Activated naive CD8-positive, alpha-beta T cell treated with anti-CD3 and anti-CD28 coated beads, Interleukin-2, amount 10 ng/mL, durations not matched to agents 7 days and 5 days (primary cell): ENCODE results near the gene CELF2. TPM values are rescaled to one million over a fixed set of nuclear protein-coding genes. Genes with fewer than 3 reads are reported as not detected.

ENCODE experiments used
- ATAC-seq: fragments of 150-1000 bp; cut with Tn5 transposase; one replicate; pipeline ENCODE4 v1.10.0; 2021; ENCODE audit warnings: low read depth, moderate library complexity
- POLR2A ChIA-PET: fragments of 350-600 bp; sonication (Branson Sonifier 250); formaldehyde crosslinking; loops from one replicate; lab custom pipeline; 2021; ENCODE audit warnings: antibody characterized with exemption; lab: Charles Lee
- DNase-seq: peaks from one replicate; pipeline ENCODE4 v3.0.0; 2021
- H3K27ac Mint-ChIP-seq: one replicate; pipeline ENCODE4 v1.8.0; 2022; ENCODE audit warnings: mild to moderate bottlenecking, mixed read lengths
- H3K27me3 Mint-ChIP-seq: one replicate; pipeline ENCODE4 v1.8.0; 2022; ENCODE audit warnings: mild to moderate bottlenecking, moderate library complexity, mixed read lengths
- H3K36me3 Mint-ChIP-seq: one replicate; pipeline ENCODE4 v1.8.0; 2021; ENCODE audit warnings: mild to moderate bottlenecking, mixed read lengths
- H3K4me1 Mint-ChIP-seq: one replicate; pipeline ENCODE4 v1.8.0; 2021; ENCODE audit warnings: mixed read lengths
- H3K4me3 Mint-ChIP-seq: one replicate; pipeline ENCODE4 v1.8.0; 2022; ENCODE audit warnings: mild to moderate bottlenecking, moderate library complexity, mixed read lengths
- H3K9me3 Mint-ChIP-seq: one replicate; pipeline ENCODE4 v1.8.0; 2021; ENCODE audit warnings: mixed read lengths
- total RNA-seq, 2 experiments: library from RNA; stranded (reverse); gene quantifications; one replicate each; pipeline ENCODE4 v1.2.3, GENCODE V29; 2021

Gene CELF2
- total RNA-seq, 2 experiments from 2014 or later, result 168 TPM

DNA sequence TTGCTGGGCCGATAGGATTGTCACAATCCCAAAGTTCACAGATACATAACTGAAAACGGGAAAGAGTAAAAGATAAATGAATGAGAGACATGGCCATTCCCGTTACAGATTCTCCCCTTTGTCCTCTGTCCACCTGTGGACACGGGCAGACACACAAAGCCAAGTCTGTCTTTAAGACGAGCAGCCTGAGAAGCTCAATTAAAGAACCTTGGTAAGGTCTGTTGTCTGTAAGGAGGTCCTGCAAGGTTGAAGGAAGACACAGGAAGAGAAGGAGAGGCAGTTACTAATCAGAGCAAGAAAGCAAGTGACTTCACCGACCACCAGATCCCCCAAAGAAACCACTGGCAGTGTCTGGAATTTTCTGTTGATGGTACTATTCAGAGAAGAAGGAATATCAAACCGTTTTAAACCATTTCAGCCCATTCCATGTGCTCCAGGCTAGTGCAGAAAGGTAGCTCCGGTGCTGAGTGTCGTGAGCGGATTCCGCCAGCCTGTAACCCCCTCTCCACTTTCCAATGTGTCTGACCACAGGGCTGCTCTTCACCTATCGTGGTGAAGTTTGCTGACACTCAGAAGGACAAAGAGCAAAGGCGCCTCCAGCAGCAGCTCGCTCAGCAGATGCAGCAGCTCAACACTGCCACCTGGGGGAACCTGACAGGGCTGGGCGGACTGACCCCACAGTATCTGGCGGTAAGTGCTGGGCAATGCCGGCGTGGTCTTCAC lies 252.6 kb downstream of the CELF2 start:
- Mint-ChIP-seq H3K27me3 (no peaks in the 10 kb centered on the region), H3K9me3 (no peaks in the 10 kb centered on the region), H3K36me3 (peaks cover 45% of the 10 kb centered on the region), H3K4me1 (peaks cover 28% of the 10 kb centered on the region), H3K4me3 (no peak overlapping the region), H3K27ac (peak overlapping the region; percentile 75)
- POLR2A ChIA-PET, result interaction anchor here (1.8 to 2.1 kb wide), 2 partner anchors 92 to 105 kb away, joined by 9 to 12 read pairs; no protein-coding TSS in a partner anchor
- peak; percentile 61 for DNase-seq
- ATAC-seq, result peak; percentile 66

- peaks cover 23% of the 10 kb centered on the region for H3K4me1 Mint-ChIP-seq
- DNase-seq (no peak), ATAC-seq (no peak)
- no peak overlapping the region for H3K4me3 Mint-ChIP-seq
- no peaks in the 10 kb centered on the region for H3K27me3 Mint-ChIP-seq
- POLR2A ChIA-PET, result interaction anchor here (1.8 to 2.1 kb wide), 2 partner anchors 92 to 106 kb away, joined by 9 to 12 read pairs; no protein-coding TSS in a partner anchor
- H3K27ac Mint-ChIP-seq, result no peak overlapping the region
- H3K9me3 Mint-ChIP-seq, result no peaks in the 10 kb centered on the region
- H3K36me3 Mint-ChIP-seq, result peaks cover 44% of the 10 kb centered on the region
These were observed 253.1 kb downstream of the CELF2 start for GRCh38 chr10:11270858-11271179.

GRCh38 chr10:11272915-11273389 lies 255.3 kb downstream of the CELF2 start:
- ATAC-seq (no peak), DNase-seq (no peak)
- Mint-ChIP-seq H3K27ac (no peak overlapping the region), H3K4me1 (peaks cover 21% of the 10 kb centered on the region), H3K9me3 (no peaks in the 10 kb centered on the region), H3K27me3 (no peaks in the 10 kb centered on the region), H3K4me3 (no peak overlapping the region), H3K36me3 (peaks cover 60% of the 10 kb centered on the region)
- POLR2A ChIA-PET, result no interaction called here

DNA sequence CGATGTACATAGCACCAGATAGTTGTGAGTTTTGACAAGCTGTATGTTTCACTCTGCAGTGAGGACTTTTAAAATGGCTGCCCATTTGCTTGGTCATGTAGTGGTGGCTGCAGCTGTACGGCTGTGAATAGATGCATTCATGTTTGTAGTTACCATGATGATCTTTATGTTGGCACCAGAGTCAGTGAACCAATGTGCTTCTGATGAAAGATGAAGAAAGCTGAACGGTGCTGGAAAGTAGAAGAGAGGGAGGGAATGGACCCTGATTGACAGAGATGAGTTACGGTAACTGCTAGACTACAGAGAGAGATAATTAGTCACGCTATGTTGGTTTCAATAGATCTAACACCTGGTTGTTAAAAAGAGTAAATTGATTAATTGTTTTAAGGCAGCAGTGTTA lies 256.8 kb downstream of the CELF2 start:
- no peaks in the 10 kb centered on the region for H3K9me3 Mint-ChIP-seq
- no peak for DNase-seq
- H3K27me3 Mint-ChIP-seq, result no peaks in the 10 kb centered on the region
- peaks cover 14% of the 10 kb centered on the region for H3K4me1 Mint-ChIP-seq
- POLR2A ChIA-PET, result no interaction called here
- ATAC-seq, result no peak
- H3K27ac Mint-ChIP-seq, result no peak overlapping the region
- H3K4me3 Mint-ChIP-seq, result no peak overlapping the region
- H3K36me3 Mint-ChIP-seq, result peaks cover 67% of the 10 kb centered on the region

DNA sequence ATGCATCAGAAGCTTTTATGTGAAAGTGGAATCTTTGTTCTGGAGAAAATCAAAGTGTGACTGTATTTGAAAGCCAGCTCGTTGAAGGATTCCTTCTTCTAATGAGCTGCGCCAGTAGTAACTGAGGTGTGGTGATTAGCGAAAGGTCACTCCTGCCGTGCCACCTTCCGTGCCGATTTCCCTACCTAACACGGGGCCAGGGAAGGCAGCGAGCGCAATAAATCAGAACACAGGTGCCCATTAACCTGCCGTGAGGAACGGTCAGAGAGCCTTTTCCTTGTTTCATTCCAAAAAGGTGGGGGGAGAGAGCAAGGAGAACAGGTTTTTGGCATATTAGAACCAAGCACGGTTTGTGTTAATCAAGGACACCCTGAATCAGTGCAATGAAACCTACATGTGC lies 258.0 kb downstream of the CELF2 start:
- Mint-ChIP-seq H3K9me3 (peaks cover 2% of the 10 kb centered on the region), H3K36me3 (peaks cover 69% of the 10 kb centered on the region), H3K27me3 (no peaks in the 10 kb centered on the region), H3K4me3 (no peak overlapping the region), H3K27ac (no peak overlapping the region), H3K4me1 (peaks cover 8% of the 10 kb centered on the region)
- ATAC-seq, result no peak
- POLR2A ChIA-PET, result no interaction called here
- no peak for DNase-seq

GRCh38 chr10:11276449-11276990 lies 258.8 kb downstream of the CELF2 start:
- POLR2A ChIA-PET, result no interaction called here
- Mint-ChIP-seq H3K4me1 (peaks cover 8% of the 10 kb centered on the region), H3K4me3 (no peak overlapping the region), H3K36me3 (peaks cover 73% of the 10 kb centered on the region), H3K27ac (no peak overlapping the region), H3K27me3 (no peaks in the 10 kb centered on the region), H3K9me3 (peaks cover 4% of the 10 kb centered on the region)
- ATAC-seq (no peak), DNase-seq (no peak)

DNA sequence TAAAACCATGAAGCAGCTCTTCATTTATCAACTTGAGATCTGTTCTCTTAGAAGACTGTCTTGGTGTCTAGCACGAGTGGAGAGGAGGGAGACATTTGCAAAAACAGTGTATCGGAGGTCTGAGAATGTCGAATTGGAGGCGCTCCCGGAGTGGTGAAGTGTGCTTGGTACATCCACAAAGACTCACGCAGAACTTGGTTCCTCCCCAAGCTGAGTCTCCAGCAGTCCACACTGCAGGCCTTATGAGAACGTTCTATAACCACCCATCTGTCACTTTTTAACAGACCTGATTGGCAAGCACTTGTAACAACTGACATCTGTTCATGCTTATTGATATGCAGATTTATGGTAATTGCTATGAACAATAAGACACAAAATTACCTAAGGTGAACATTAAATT lies 261.6 kb downstream of the CELF2 start:
- Mint-ChIP-seq H3K27me3 (no peaks in the 10 kb centered on the region), H3K4me1 (peaks cover 4% of the 10 kb centered on the region), H3K4me3 (no peak overlapping the region), H3K9me3 (peaks cover 4% of the 10 kb centered on the region), H3K27ac (no peak overlapping the region), H3K36me3 (peaks cover 62% of the 10 kb centered on the region)
- no peak for ATAC-seq
- POLR2A ChIA-PET, result no interaction called here
- no peak for DNase-seq

GRCh38 chr10:11280187-11280932 lies 262.7 kb downstream of the CELF2 start:
- Mint-ChIP-seq H3K4me3 (no peak overlapping the region), H3K4me1 (peaks cover 1% of the 10 kb centered on the region), H3K9me3 (peaks cover 4% of the 10 kb centered on the region), H3K27me3 (no peaks in the 10 kb centered on the region), H3K36me3 (peaks cover 54% of the 10 kb centered on the region), H3K27ac (no peak overlapping the region)
- ATAC-seq (peak; percentile 20), DNase-seq (no peak)
- POLR2A ChIA-PET, result no interaction called here

- Mint-ChIP-seq H3K4me3 (no peak overlapping the region), H3K36me3 (peaks cover 47% of the 10 kb centered on the region), H3K27ac (no peak overlapping the region), H3K27me3 (no peaks in the 10 kb centered on the region), H3K4me1 (peaks cover 1% of the 10 kb centered on the region), H3K9me3 (peaks cover 4% of the 10 kb centered on the region)
- POLR2A ChIA-PET, result no interaction called here
- ATAC-seq (no peak), DNase-seq (no peak)
These were observed 264.5 kb downstream of the CELF2 start for GRCh38 chr10:11282156-11282555.

- DNase-seq, result no peak
- Mint-ChIP-seq H3K27me3 (no peaks in the 10 kb centered on the region), H3K27ac (no peak overlapping the region), H3K4me3 (no peak overlapping the region), H3K36me3 (peaks cover 43% of the 10 kb centered on the region), H3K4me1 (peaks cover 1% of the 10 kb centered on the region), H3K9me3 (peaks cover 4% of the 10 kb centered on the region)
- POLR2A ChIA-PET, result no interaction called here
- ATAC-seq, result no peak
These were observed 265.0 kb downstream of the CELF2 start for GRCh38 chr10:11282661-11283060.

GRCh38 chr10:11284291-11285085 lies 266.8 kb downstream of the CELF2 start:
- POLR2A ChIA-PET, result no interaction called here
- no peaks in the 10 kb centered on the region for H3K27me3 Mint-ChIP-seq
- no peak for DNase-seq
- H3K36me3 Mint-ChIP-seq, result peaks cover 32% of the 10 kb centered on the region
- H3K4me3 Mint-ChIP-seq, result no peak overlapping the region
- no peak for ATAC-seq
- H3K27ac Mint-ChIP-seq, result no peak overlapping the region
- H3K4me1 Mint-ChIP-seq, result peaks cover 1% of the 10 kb centered on the region
- peaks cover 4% of the 10 kb centered on the region for H3K9me3 Mint-ChIP-seq

- DNase-seq (no peak), ATAC-seq (no peak)
- Mint-ChIP-seq H3K9me3 (peaks cover 2% of the 10 kb centered on the region), H3K27ac (no peak overlapping the region), H3K4me3 (no peak overlapping the region), H3K27me3 (no peaks in the 10 kb centered on the region), H3K36me3 (peaks cover 32% of the 10 kb centered on the region), H3K4me1 (no peaks in the 10 kb centered on the region)
- POLR2A ChIA-PET, result no interaction called here
These were observed 267.5 kb downstream of the CELF2 start for GRCh38 chr10:11285171-11285570.

DNA sequence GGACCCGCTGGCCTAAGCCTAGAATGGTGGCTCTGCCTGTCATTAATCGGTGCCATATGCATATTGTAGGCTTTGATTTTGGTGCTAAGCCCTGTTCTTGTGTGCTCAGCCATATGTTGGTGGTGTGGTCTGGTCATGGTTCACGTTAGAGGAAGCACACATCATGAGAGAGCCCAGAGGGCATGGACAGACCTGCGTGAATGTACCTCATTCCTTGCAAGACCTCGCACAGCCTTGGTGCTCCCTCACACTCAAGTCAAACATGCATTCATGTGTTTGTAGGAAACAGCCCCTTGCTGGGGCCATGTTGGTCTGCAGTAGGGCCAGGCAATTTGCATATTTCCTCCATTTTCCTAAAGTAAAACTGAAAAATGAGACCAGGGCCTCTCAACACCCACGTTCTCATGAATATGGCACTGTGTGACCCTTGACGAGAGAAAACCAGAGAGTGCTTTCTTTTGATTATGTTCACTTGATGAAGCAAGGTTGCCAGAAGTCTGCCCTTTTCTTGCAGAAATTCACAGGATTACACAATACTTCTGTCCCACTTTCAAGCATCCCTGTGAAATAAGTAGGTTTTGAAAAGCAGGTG lies 268.7 kb downstream of the CELF2 start:
- H3K4me1 Mint-ChIP-seq, result no peaks in the 10 kb centered on the region
- peaks cover 25% of the 10 kb centered on the region for H3K36me3 Mint-ChIP-seq
- no peaks in the 10 kb centered on the region for H3K27me3 Mint-ChIP-seq
- H3K9me3 Mint-ChIP-seq, result no peaks in the 10 kb centered on the region
- POLR2A ChIA-PET, result no interaction called here
- DNase-seq (no peak), ATAC-seq (peak; percentile 23)
- no peak overlapping the region for H3K4me3 Mint-ChIP-seq
- no peak overlapping the region for H3K27ac Mint-ChIP-seq
